Lung (tissue), 12 donors: ENCODE measurements around the gene CIAO3. TPM values are rescaled to one million over a fixed set of nuclear protein-coding genes. Genes with fewer than 3 reads are reported as not detected.
"Not testable (repeated sequence)": the region's sequence is repeated elsewhere in the genome, so short reads cannot be mapped to it uniquely, and the experiment has no call there.

ENCODE experiments used
- ATAC-seq: fragments of 200-7000 bp; cut with Tn5 transposase; one replicate; pipeline ENCODE4 v1.9.1; 2020; ENCODE audit warnings: moderate number of reproducible peaks; ENCODE audit not compliant: insufficient read depth, low FRiP score
- DNase-seq, 3 donors: peaks; one replicate each; pipeline ENCODE4 v3.0.0-alpha.2; 2013 to 2017
- H3K27ac ChIP-seq, 2 donors: one replicate each; pipeline ENCODE4 v1.5.1; 2013; ENCODE audit warnings: mild to moderate bottlenecking in 2 of 2, moderate library complexity in 2 of 2, control low read depth in 1 of 2, inconsistent platforms in 1 of 2, low read depth in 1 of 2, low read length in 1 of 2
- H3K27me3 ChIP-seq, 3 donors: one replicate each; pipeline ENCODE4 v1.5.1; 2013; ENCODE audit warnings: low read length in 2 of 3; ENCODE audit not compliant: control insufficient read depth in 3 of 3, insufficient read depth in 3 of 3
- H3K36me3 ChIP-seq, 4 donors: one replicate each; pipeline ENCODE4 v1.5.1; 2013; ENCODE audit warnings: low read length in 4 of 4, mild to moderate bottlenecking in 1 of 4, moderate library complexity in 1 of 4; ENCODE audit not compliant: control insufficient read depth in 4 of 4, insufficient read depth in 4 of 4
- H3K4me1 ChIP-seq, 5 donors: one replicate each; pipeline ENCODE4 v1.5.1; 2013; ENCODE audit warnings: low read length in 5 of 5, mild to moderate bottlenecking in 2 of 5, moderate library complexity in 1 of 5; ENCODE audit not compliant: control insufficient read depth in 5 of 5, insufficient read depth in 5 of 5
- H3K4me3 ChIP-seq: one replicate; pipeline ENCODE4 v1.5.1; 2013; ENCODE audit warnings: mild to moderate bottlenecking, control low read depth, moderate library complexity
- H3K9ac ChIP-seq, 2 donors: one replicate each; pipeline ENCODE4 v1.5.1; 2013; ENCODE audit warnings: low read length in 2 of 2, control low read depth in 1 of 2; ENCODE audit not compliant: insufficient read depth in 1 of 2
- H3K9me3 ChIP-seq, 4 donors: one replicate each; pipeline ENCODE4 v1.5.1; 2013; ENCODE audit warnings: low read length in 3 of 4, mild to moderate bottlenecking in 1 of 4, moderate library complexity in 1 of 4; ENCODE audit not compliant: control insufficient read depth in 4 of 4, insufficient read depth in 3 of 4
- CTCF ChIP-seq: IDR thresholded peaks from 2 replicates; pipeline ENCODE4 v1.5.1; 2012; ENCODE audit warnings: mild to moderate bottlenecking; ENCODE audit errors: control extremely low read depth, extremely low read depth
- WGBS, 2 donors: extraction: QIAGEN DNeasy Blood & Tissue Kit; methylation state at CpG; one replicate each; pipeline ENCODE4 v1.1.7; 2013; 5-methylcytosine and 5-hydroxymethylcytosine counted together
- polyA plus RNA-seq, 2 donors: library from polyadenylated mRNA; stranded (reverse); fragments of 200-250 nt; gene quantifications; one replicate each; pipeline ENCODE4 v1.2.1, GENCODE V29; 2013
- total RNA-seq, 2 donors: library from RNA; depleted of rRNA in 1 of 2; stranded (reverse); fragments of >200 nt in 1 of 2; gene quantifications; one replicate each; pipeline ENCODE4 v1.2.1, GENCODE V29; 2014 to 2021
- donor health status: control.
- donor health status: control.
- donor health status: Bipolar disorder and iron deficiency.
- donor health status: healthy.
- donor health status: DM: yes; HTN: yes; CAD: no.

CIAO3 gene
- total and polyA plus RNA-seq, 4 donors: 21.0 to 40.6 (median 30.7) TPM

GRCh38 chr16:756428-756827, 15.6 kb upstream of the CIAO3 start:
- H3K9ac ChIP-seq: no peak overlapping the region
- no peak overlapping the region for H3K27ac ChIP-seq
- ATAC-seq (no peak), DNase-seq (no peak)
- no peaks in the 10 kb centered on the region for H3K27me3 ChIP-seq
- WGBS, 2 donors: 91 to 93% methylated on average over 5 of the region's 5 CpGs
- TF ChIP-seq CTCF: no peak
- H3K4me1 ChIP-seq: peaks cover 0 to 8% (median 2%) of the 10 kb centered on the region in 5 donors
- H3K36me3 ChIP-seq: no peaks in the 10 kb centered on the region
- no peak overlapping the region for H3K4me3 ChIP-seq
- peaks cover 0 to 3% (median 0%) of the 10 kb centered on the region in 4 donors for H3K9me3 ChIP-seq

- no peak overlapping the region for H3K9ac ChIP-seq
- ATAC-seq: no peak
- DNase-seq: no peak
- H3K9me3 ChIP-seq: peaks cover 0 to 3% (median 0%) of the 10 kb centered on the region in 4 donors
- H3K4me1 ChIP-seq: peaks cover 0 to 3% (median 0%) of the 10 kb centered on the region in 5 donors
- no peaks in the 10 kb centered on the region for H3K36me3 ChIP-seq
- no peak overlapping the region for H3K4me3 ChIP-seq
- no peak overlapping the region for H3K27ac ChIP-seq
- H3K27me3 ChIP-seq: no peaks in the 10 kb centered on the region
- WGBS, 2 donors: 12 to 28% methylated on average over 11 of the region's 11 CpGs
- TF ChIP-seq CTCF: no peak
These were observed 13.9 kb upstream of the CIAO3 start for GRCh38 chr16:754656-755055.

- H3K36me3 ChIP-seq, H3K9me3 ChIP-seq, H3K27ac ChIP-seq, H3K4me3 ChIP-seq, H3K4me1 ChIP-seq, H3K9ac ChIP-seq, ATAC-seq, DNase-seq, H3K27me3 ChIP-seq: not testable (repeated sequence)
- 86 to 87% methylated on average over 11 of the region's 11 CpGs for WGBS, 2 donors
These were observed 13.4 kb upstream of the CIAO3 start for GRCh38 chr16:754121-754607.

GRCh38 chr16:752007-752312, 11.2 kb upstream of the CIAO3 start:
- 49 to 65% methylated on average over 10 of the region's 10 CpGs for WGBS, 2 donors
- Histone ChIP-seq H3K9ac (no peak overlapping the region), H3K27me3 (no peaks in the 10 kb centered on the region), H3K27ac (no peak overlapping the region), H3K4me3 (no peak overlapping the region), H3K9me3 (peaks cover 0 to 3% (median 0%) of the 10 kb centered on the region in 4 donors), H3K36me3 (no peaks in the 10 kb centered on the region), H3K4me1 (peaks cover 0 to 3% (median 0%) of the 10 kb centered on the region in 5 donors)
- DNase-seq: no peak
- TF ChIP-seq CTCF: no peak
- no peak for ATAC-seq
